ENCODE results near the gene PPP1CC.

GRCh38 chr12:110704231-110704630 is 38.5 kb downstream of the PPP1CC start:
- TF ChIP-seq KAT7 (CRISPR knock-in tag; IDR thresholded peaks at IDR 0.05; ENCODE audit: borderline replicate concordance) (no peak), NR1H2 (CRISPR knock-in tag; IDR thresholded peaks at IDR 0.05) (no peak), CTCF (IDR thresholded peaks at IDR 0.05) (no peak), AFF4 (CRISPR knock-in tag; IDR thresholded peaks at IDR 0.05; ENCODE audit: borderline replicate concordance) (no peak), FOXP1 (CRISPR knock-in tag; IDR thresholded peaks at IDR 0.05; ENCODE audit: borderline replicate concordance) (no peak), ZNF416 (CRISPR knock-in tag; IDR thresholded peaks at IDR 0.05) (no peak), ZSCAN18 (CRISPR knock-in tag; IDR thresholded peaks at IDR 0.05) (no peak), E2F5 (CRISPR knock-in tag; IDR thresholded peaks at IDR 0.05) (no peak)
- TF ChIP-seq, protein P1, sequence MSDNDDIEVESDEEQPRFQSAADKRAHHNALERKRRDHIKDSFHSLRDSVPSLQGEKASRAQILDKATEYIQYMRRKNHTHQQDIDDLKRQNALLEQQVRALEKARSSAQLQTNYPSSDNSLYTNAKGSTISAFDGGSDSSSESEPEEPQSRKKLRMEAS (CRISPR knock-in tag; IDR thresholded peaks at IDR 0.05): no peak
- TF ChIP-seq, protein P2, sequence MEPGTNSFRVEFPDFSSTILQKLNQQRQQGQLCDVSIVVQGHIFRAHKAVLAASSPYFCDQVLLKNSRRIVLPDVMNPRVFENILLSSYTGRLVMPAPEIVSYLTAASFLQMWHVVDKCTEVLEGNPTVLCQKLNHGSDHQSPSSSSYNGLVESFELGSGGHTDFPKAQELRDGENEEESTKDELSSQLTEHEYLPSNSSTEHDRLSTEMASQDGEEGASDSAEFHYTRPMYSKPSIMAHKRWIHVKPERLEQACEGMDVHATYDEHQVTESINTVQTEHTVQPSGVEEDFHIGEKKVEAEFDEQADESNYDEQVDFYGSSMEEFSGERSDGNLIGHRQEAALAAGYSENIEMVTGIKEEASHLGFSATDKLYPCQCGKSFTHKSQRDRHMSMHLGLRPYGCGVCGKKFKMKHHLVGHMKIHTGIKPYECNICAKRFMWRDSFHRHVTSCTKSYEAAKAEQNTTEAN (CRISPR knock-in tag; IDR thresholded peaks at IDR 0.05): no peak
